NCI-H2227 (cell line): Measurements from ENCODE around the gene CDH23.
"Not testable (repeated sequence)": the region's sequence is repeated elsewhere in the genome, so short reads cannot be mapped to it uniquely, and the experiment has no call there.

Experiments used
- DNase-seq: peaks from one replicate; lab custom pipeline; 2025; ENCODE audit not compliant: unreplicated experiment; lab: John Stamatoyannopoulos, UW

The CDH23 gene

DNA sequence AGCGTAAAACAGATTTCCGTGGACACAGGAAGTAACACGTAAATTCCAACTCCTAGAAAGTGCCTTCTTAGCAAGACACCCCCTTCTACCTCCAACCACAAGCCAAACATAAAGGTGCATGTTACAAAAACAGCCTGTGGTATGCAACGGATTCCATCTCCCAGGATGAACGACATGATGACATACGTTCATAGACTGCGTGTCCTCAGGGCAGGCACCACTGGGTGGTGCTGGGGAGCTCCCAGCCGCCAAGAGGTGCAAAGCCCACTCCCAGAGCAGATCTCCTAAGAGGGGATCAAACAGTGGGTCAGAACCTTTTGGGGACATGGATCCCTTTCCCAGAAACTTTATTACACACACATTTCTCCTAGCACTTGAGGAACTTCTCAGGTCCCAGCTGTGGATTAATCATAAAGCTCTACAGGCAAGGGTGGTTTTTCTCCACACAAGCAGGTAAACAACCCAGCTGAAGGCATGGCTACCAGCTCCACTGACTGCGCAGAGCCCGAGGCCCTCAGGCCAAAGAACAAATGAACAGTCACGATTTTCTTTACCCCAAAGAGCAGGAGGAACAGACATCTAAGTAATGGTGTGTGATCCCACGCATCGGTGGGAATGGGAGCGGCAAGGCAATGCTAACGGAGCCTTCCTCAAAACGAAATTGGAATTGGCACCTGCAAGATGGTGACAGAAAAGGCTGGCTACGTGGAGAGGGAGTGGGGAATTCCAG lies 440.5 kb downstream of the CDH23 start:
- DNase-seq = peak; percentile 10

DNA sequence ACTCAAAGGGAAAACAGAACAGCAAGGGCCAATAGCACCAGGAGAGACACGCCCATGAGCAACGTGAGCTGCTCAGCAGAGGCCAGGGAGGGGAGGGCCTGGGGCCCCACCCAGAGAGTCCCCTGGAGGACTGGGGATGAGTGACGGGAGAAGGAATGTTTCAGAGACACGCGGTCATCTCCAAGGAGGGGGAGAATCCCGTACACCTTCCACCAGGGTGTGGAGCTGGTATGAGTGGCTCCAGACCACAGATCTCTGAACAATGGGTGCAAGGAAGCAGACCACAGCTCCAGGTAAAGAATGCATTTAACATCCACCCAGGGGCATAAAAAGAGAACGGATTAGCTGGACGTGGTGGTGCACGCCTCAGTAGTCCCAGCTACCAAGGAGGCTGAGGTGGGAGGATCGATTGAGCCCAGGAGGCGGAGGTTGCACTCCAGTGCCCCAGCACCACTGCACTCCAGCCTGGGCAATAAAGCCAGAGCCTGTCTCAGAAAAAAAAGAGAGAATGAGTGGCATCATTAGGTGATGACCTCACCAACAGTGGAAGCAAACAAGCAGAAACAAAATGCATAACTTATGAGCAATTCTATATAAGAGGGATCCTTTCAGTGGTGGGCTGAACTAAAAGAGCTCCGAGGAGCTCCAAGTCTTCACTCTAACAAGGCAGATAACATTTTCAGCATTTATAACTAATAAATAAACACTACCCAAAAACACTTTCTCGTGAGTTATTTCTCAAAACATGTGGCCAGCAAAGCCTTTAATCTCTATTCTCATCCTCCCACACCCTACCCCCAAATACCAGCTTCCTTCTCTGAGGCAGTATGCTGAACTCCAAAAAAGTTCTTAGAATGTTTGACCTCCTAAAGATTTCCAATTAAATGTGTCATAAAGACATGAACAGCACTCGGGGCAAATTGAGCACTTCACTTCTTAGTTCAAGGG lies 441.8 kb downstream of the CDH23 start:
- DNase-seq = no peak

DNA sequence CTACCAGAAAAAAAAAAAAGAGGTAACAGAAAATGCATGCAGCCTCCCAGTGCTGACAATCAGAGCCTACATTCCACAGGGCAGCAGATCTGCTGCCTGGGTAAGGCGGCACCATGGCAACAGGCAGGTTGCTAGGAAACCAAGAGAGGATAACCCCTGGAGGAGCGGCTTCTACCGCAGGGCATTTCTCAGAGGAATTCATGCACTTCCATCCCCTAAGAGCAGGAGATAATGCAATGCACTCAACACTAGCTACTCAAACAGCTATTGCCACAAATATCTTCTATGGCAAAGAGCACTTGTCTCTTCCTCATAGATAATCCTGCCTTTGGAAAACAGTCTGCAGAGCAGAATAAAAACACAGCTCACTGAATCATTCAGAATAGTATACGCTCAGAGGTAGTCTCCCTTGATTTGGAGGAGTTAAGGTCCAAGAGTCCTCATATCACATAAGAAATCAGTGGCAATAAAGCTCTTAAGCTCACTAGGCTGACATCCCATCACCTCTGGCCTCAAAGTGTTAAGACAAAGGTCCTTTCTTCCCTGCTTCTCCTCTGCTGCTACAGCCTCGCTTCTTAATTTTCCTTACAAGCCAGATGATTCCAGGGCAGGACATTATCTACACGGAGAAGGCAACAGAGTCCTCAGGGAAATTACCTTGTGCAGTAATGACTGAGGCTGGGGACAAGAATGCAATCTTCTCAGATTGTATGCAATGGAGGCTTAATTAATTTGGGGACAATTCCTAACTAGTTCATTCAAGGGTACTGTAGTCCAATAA lies 443.6 kb downstream of the CDH23 start:
- peak; percentile 92 for DNase-seq

GRCh38 chr10:71840958-71841335 lies 444.2 kb downstream of the CDH23 start:
- no peak for DNase-seq

GRCh38 chr10:71842422-71842821 lies 445.7 kb downstream of the CDH23 start:
- no peak for DNase-seq

DNA sequence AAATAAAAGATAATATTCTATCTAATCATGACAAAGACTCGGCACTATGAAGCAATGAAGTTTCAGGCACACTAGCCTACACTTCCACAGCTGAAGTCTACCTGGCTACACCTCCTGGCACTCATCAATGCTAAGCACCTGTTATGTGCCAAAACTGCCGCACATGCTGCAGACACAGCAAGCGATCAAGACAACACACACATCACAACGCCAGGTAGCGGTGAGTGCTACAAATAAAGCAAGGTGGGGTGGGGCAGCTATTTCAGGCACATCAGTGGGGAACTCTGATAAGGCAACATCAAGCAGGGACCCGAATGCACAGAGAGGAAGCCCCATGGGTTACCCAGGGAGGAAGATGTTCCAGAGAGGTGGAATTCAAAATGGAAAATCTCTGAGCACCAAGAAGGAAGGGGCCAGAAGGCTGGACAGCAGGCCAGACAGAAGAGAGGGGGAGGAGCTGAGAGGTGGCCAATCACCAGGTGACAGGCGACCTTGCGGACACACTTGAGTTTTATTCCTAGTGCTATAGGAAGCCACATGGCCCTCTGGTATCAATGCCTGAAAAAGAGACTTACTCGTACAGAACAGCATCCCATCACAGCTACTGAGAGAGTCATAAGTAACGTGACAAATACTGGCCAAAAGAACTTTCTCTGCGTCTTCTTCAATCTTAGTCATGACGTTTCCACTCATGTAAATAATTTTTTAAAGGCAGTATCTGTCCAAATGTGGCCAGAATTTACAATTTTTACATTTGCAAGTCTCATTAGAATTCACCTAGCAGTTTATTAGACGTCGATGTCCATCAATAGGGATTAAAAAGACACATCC lies 446.4 kb downstream of the CDH23 start:
- no peak for DNase-seq

- no peak for DNase-seq
Measured at GRCh38 chr10:71844084-71844483, 447.4 kb downstream of the CDH23 start.

GRCh38 chr10:71844695-71845094 lies 448.0 kb downstream of the CDH23 start:
- no peak for DNase-seq

- no peak for DNase-seq
Measured at GRCh38 chr10:71845410-71846405, 449.0 kb downstream of the CDH23 start.

- no peak for DNase-seq
Measured at GRCh38 chr10:71846816-71847215, 450.1 kb downstream of the CDH23 start.

DNA sequence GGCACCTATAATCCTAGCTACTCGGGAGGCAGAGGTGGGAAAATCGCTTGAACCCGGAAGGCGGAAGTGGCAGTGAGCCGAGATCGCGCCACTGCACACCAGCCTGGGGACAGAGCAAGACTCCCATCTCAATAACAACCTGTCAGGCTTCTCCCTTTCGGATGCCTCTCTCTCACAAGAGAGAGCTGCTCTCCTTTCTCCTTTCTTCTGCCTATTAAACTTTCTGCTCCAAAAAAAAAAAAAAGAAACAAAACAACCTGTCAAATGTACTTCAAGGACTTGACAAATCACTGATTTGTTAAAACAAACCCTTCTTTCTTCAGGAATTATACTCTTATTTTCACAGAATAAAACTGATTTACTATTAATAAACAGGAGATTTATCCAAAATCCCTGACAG lies 450.7 kb downstream of the CDH23 start:
- DNase-seq = no peak

- no peak for DNase-seq
Measured at GRCh38 chr10:71848325-71849275, 451.9 kb downstream of the CDH23 start.

- no peak for DNase-seq
Measured at GRCh38 chr10:71849461-71849908, 452.8 kb downstream of the CDH23 start.

DNA sequence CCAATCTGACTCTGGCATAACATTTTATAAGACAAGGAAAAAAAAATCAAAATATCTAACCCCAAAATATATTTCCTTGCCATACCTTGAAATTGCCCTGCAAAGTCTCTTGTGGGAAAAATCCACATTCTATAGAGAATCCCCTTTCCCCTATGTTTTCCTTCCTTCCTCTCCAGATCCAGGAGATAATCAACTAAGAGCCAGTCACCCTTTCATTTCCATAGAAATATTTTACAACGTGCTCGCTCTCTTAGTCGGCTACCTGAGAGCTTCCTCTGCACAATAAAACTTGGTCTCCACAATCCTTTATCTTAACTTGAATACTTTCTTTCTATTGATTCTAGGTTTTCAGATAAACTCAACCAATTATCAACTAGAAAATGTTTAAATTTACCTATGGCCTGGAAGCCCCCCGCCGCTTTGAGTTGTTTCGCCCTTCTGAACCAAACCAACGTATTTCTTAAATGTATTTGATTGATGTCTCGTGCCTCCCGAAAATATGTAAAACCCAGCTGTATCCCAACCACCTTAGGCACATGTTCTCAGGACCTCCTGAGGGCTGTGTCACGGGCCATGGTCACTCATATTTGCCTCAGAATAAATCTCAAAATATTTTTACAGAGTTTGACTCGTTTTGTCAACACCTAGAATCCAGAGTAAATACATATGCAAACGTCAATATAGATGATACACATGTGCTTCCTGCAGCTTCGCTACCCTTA lies 453.5 kb downstream of the CDH23 start:
- DNase-seq = no peak

GRCh38 chr10:71850743-71851464 lies 454.2 kb downstream of the CDH23 start, which contains the start of gene PSAP:
TSS of gene PSAP (minus strand) at chr10:71851251. CDS start at chr10:71851221, 30 bp downstream.
- DNase-seq = peak; percentile 97

DNA sequence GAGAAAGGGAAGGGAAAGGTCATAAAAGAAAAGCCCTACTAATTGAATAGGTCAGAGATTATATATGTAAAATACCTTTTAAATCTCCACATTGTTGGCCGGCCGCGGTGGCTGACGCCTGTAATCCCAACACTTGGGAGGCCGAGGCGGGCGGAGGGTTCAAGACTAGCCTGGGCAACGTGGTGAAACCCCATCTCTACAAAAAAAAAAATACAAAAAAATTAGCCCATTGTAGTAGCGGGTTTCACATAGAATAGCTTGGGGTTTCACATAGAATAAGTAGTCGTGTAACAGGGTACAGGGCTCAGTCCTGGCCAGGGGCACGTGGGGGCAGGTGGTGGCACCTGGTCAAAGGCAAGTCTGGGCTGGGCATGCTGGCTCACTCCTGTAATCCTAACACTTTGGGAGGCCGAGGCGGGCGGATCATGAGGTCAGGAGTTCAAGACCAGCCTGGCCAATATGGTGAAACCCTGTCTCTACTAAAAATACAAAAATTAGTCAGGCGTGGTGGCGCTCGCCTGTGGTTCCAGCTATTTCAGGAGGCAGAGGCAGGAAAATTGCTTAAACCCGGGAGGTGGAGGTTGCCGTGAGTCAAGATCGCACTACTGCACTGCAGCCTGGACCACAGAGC lies 454.9 kb downstream of the CDH23 start:
- DNase-seq = not testable (repeated sequence)
